LNCaP clone FGC (cell line): ENCODE results near the gene DBF4B.
"Not testable (repeated sequence)": the region's sequence is repeated elsewhere in the genome, so short reads cannot be mapped to it uniquely, and the experiment has no call there.

Source experiments
- DNase-seq: peaks from one replicate; pipeline ENCODE4 v3.0.0-alpha.2; 2011; ENCODE audit warnings: low read depth
- H3K4me3 ChIP-seq: 2 replicates; pipeline ENCODE4 v1.5.1; 2011; ENCODE audit warnings: mild to moderate bottlenecking, low read depth, low read length, control low read depth
- TF ChIP-seq, protein P1 (sequence below): IDR thresholded peaks from 2 replicates; pipeline ENCODE4 v1.5.1; 2012; ENCODE audit warnings: mild to moderate bottlenecking; ENCODE audit not compliant: control insufficient read depth, insufficient read depth; ENCODE audit errors: extremely low read depth

The DBF4B gene

GRCh38 chr17:44734272-44734671, 25.8 kb downstream of the DBF4B start:
- TF ChIP-seq, protein P1, sequence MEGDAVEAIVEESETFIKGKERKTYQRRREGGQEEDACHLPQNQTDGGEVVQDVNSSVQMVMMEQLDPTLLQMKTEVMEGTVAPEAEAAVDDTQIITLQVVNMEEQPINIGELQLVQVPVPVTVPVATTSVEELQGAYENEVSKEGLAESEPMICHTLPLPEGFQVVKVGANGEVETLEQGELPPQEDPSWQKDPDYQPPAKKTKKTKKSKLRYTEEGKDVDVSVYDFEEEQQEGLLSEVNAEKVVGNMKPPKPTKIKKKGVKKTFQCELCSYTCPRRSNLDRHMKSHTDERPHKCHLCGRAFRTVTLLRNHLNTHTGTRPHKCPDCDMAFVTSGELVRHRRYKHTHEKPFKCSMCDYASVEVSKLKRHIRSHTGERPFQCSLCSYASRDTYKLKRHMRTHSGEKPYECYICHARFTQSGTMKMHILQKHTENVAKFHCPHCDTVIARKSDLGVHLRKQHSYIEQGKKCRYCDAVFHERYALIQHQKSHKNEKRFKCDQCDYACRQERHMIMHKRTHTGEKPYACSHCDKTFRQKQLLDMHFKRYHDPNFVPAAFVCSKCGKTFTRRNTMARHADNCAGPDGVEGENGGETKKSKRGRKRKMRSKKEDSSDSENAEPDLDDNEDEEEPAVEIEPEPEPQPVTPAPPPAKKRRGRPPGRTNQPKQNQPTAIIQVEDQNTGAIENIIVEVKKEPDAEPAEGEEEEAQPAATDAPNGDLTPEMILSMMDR = no peak
- H3K4me3 ChIP-seq = no peak overlapping the region
- no peak for DNase-seq

DNA sequence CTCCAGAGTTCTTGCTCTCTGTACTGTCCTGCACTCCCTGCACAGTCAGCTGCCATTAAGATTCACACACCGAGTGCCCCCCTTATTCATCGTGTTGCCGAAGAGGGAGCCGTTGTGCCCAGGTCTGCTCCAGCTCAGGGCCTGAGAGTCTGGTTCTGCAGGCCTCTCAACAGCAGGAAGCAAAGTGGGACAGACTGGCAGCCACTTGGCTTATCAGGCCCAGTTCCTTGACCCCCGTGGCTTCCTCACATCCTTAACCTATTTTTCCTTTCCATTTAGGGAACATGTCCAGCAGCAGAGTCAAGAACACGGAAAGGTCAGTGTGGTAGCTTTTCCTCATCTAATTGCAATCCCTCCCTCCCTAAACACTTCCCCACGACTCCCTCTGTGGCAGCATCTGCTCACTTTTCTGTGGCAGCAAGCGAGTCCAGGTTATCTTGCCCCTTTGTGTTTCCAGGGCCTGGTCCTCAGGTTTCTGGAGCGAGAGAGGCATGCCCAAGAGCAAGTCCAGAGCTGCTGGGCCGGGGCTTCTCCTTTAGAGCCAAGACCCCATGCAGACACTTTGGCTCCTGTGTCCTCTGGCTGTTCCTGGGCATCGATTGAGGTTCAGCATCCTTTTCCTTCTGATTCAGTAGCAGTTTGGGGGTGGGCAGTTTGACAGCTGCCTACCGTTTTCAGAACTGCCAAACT, 28.2 kb downstream of the DBF4B start:
- no peak for DNase-seq
- TF ChIP-seq, protein P1 = no peak
- H3K4me3 ChIP-seq = no peak overlapping the region

DNA sequence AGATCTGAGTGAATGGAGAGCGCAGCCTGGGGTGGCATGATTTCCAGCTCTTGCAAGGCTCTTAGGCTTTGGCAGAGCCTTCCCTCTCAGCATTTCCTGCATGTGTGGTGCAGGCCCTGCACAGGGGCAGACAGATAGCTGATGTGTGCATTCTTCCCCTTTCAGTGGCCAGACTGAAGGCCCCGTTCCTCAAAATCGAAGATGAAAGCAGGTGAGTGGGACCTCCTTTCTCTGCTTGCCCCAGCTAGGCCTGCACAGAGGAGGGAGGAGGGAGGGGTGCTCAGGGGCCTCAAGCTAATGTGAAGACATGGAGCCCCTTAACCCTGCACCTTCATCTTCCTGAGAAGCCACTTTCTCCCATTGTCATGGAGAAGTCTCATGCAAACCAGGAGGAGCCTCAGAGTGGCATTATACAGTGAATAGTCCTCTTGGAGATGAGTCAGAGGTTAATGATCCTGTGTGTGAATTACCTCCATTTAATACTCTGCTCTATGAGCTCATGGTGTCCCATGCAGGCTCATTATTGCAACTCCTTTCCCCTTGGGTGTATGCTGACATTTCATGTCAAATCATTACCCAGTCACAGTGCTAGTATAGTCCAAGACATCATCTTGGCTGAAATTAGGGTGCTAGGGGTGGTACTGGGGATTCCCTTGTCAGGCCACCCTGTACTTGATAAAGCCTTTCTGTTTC, 29.9 kb downstream of the DBF4B start:
- TF ChIP-seq, protein P1 = no peak
- DNase-seq = no peak
- no peak overlapping the region for H3K4me3 ChIP-seq

DNA sequence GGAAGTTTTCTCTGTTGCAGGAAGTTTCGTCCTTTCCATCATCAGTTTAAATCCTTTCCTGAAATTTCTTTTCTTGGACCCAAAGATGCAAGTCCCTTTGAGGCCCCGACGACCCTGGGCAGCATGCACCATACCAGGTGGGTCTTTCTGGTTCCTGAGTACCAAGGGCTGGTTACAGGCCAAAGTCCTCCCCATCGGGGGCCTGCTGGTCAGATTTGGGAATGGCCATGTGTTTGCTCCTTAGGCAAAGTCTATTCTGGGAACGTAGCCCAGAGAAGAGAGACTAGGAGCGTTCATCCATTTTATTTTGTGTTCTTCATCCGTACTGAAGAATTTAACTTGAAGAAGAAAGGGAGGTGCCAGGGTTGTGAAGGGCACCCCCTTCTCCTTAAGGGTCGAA, 32.9 kb downstream of the DBF4B start:
- no peak for DNase-seq
- TF ChIP-seq, protein P1 = no peak
- no peak overlapping the region for H3K4me3 ChIP-seq

DNA sequence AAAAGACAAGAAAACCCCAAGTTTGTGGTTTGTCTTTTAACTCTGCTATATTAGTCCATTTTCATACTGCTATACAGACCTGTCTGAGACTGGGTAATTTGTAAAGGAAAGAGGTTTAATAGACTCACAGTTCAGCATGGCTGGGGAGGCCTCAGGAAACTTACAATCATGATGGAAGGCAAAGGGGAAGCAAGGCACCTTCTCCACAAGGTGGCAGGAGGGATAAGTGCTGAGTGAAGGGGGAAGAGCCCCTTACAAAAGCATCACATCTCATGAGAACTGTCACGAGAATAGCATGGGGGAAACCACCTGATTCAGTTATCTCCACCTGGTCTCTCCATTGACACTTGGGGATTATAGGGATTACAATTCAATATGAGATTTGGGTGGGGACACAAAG, 36.8 kb downstream of the DBF4B start:
- TF ChIP-seq, protein P1 = no peak
- H3K4me3 ChIP-seq = no peak overlapping the region
- no peak for DNase-seq

- DNase-seq, H3K4me3 ChIP-seq: not testable (repeated sequence)
Measured at GRCh38 chr17:44745738-44746137, 37.3 kb downstream of the DBF4B start.

GRCh38 chr17:44747566-44747965, 39.1 kb downstream of the DBF4B start:
- DNase-seq = no peak
- TF ChIP-seq, protein P1 = no peak
- no peak overlapping the region for H3K4me3 ChIP-seq
